HEK293 (cell line): ENCODE data around the gene KANK3.

Experiments
- FEZF1 ChIP-seq: fragments of 450-650 bp; formaldehyde crosslinking; IDR thresholded peaks from 2 replicates; pipeline ENCODE4 v1.5.1; 2016; ENCODE audit warnings: missing biosample characterization, missing genetic modification characterization
- IKZF3 ChIP-seq: fragments of 450-650 bp; IDR thresholded peaks from 2 replicates; pipeline ENCODE4 v1.5.0; 2018; ENCODE audit warnings: missing biosample characterization, mild to moderate bottlenecking, missing genetic modification characterization, moderate library complexity
- MEIS1 ChIP-seq: sonication (generic); formaldehyde crosslinking; IDR thresholded peaks from 2 replicates; pipeline ENCODE4 v1.8.1; 2022; ENCODE audit warnings: missing genetic modification reagents, mild to moderate bottlenecking, borderline replicate concordance
- SALL2 ChIP-seq: fragments of 450-650 bp; formaldehyde crosslinking; IDR thresholded peaks from 2 replicates; pipeline ENCODE4 v1.5.0; 2017; ENCODE audit warnings: missing biosample characterization, mild to moderate bottlenecking, missing genetic modification characterization, borderline replicate concordance
- ZBTB20 ChIP-seq: fragments of 450-650 bp; formaldehyde crosslinking; IDR thresholded peaks from 2 replicates; pipeline ENCODE4 v1.5.1; 2016; ENCODE audit warnings: missing biosample characterization, missing genetic modification characterization
- ZEB2 ChIP-seq: fragments of 450-650 bp; formaldehyde crosslinking; IDR thresholded peaks from 2 replicates; pipeline ENCODE4 v1.5.1; 2016; ENCODE audit warnings: missing biosample characterization, missing genetic modification characterization
- ZFP69B ChIP-seq: fragments of 450-650 bp; formaldehyde crosslinking; IDR thresholded peaks from 2 replicates; pipeline ENCODE4 v1.5.1; 2016; ENCODE audit warnings: missing biosample characterization, missing genetic modification characterization
- ZNF114 ChIP-seq: fragments of 450-650 bp; formaldehyde crosslinking; IDR thresholded peaks from 2 replicates; pipeline ENCODE4 v1.5.0; 2017; ENCODE audit warnings: missing biosample characterization, missing genetic modification characterization
- ZNF157 ChIP-seq: fragments of 450-650 bp; formaldehyde crosslinking; IDR thresholded peaks from 2 replicates; pipeline ENCODE4 v1.5.1; 2016; ENCODE audit warnings: missing biosample characterization, missing genetic modification characterization
- ZNF211 ChIP-seq: fragments of 450-650 bp; formaldehyde crosslinking; IDR thresholded peaks from 2 replicates; pipeline ENCODE4 v1.5.1; 2016; ENCODE audit warnings: low read depth, missing biosample characterization, missing genetic modification characterization
- ZNF223 ChIP-seq: fragments of 450-650 bp; formaldehyde crosslinking; IDR thresholded peaks from 2 replicates; pipeline ENCODE4 v1.5.1; 2016; ENCODE audit warnings: missing biosample characterization, missing genetic modification characterization
- ZNF335 ChIP-seq: fragments of 450-650 bp; formaldehyde crosslinking; conservative IDR thresholded peaks from 2 replicates; pipeline ENCODE4 v1.5.1; 2016; ENCODE audit warnings: missing biosample characterization, missing genetic modification characterization
- ZNF350 ChIP-seq: fragments of 450-650 bp; formaldehyde crosslinking; IDR thresholded peaks from 2 replicates; pipeline ENCODE4 v1.5.0; 2017; ENCODE audit warnings: missing biosample characterization, mild to moderate bottlenecking, missing genetic modification characterization
- ZNF416 ChIP-seq: fragments of 450-650 bp; formaldehyde crosslinking; IDR thresholded peaks from 2 replicates; pipeline ENCODE4 v1.5.1; 2016; ENCODE audit warnings: missing biosample characterization, missing genetic modification characterization
- ZNF530 ChIP-seq: fragments of 450-650 bp; formaldehyde crosslinking; IDR thresholded peaks from 2 replicates; pipeline ENCODE4 v1.5.1; 2016; ENCODE audit warnings: low read depth, missing biosample characterization, missing genetic modification characterization
- ZNF623 ChIP-seq: fragments of 450-650 bp; formaldehyde crosslinking; IDR thresholded peaks from 2 replicates; pipeline ENCODE4 v1.5.1; 2016; ENCODE audit warnings: missing biosample characterization, missing genetic modification characterization
- ZNF658 ChIP-seq: fragments of 450-650 bp; formaldehyde crosslinking; IDR thresholded peaks from 2 replicates; pipeline ENCODE4; 2016; ENCODE audit warnings: missing biosample characterization, missing genetic modification characterization
- ZNF664 ChIP-seq: fragments of 450-650 bp; formaldehyde crosslinking; IDR thresholded peaks from 2 replicates; pipeline ENCODE4 v1.5.1; 2016; ENCODE audit warnings: missing biosample characterization, missing genetic modification characterization
- ZNF791 ChIP-seq: fragments of 450-650 bp; formaldehyde crosslinking; IDR thresholded peaks from 2 replicates; pipeline ENCODE4 v1.5.1; 2016; ENCODE audit warnings: missing biosample characterization, missing genetic modification characterization
- ZSCAN16 ChIP-seq: fragments of 450-650 bp; formaldehyde crosslinking; IDR thresholded peaks from 2 replicates; pipeline ENCODE4 v1.5.1; 2016; ENCODE audit warnings: missing biosample characterization, missing genetic modification characterization
- ZXDB ChIP-seq: fragments of 450-650 bp; formaldehyde crosslinking; IDR thresholded peaks from 2 replicates; pipeline ENCODE4 v1.5.1; 2016; ENCODE audit warnings: missing biosample characterization, missing genetic modification characterization
- TF ChIP-seq, protein P1 (sequence below): fragments of 450-650 bp; formaldehyde crosslinking; IDR thresholded peaks from 2 replicates; pipeline ENCODE4 v1.5.1; 2016; ENCODE audit warnings: missing biosample characterization, missing genetic modification characterization, borderline replicate concordance
- TF ChIP-seq, protein P2 (sequence below): fragments of 450-650 bp; formaldehyde crosslinking; IDR thresholded peaks from 2 replicates; pipeline ENCODE4 v1.5.1; 2016; ENCODE audit warnings: missing biosample characterization, missing genetic modification characterization
- TF ChIP-seq, protein P3 (sequence below): fragments of 450-650 bp; formaldehyde crosslinking; optimal IDR thresholded peaks from 2 replicates; pipeline ENCODE3; 2016; ENCODE audit warnings: missing biosample characterization, mild to moderate bottlenecking, missing genetic modification characterization
- TF ChIP-seq, protein P4 (sequence below): fragments of 450-650 bp; formaldehyde crosslinking; IDR thresholded peaks from 2 replicates; pipeline ENCODE4 v1.5.1; 2016; ENCODE audit warnings: missing biosample characterization, missing genetic modification characterization
- TF ChIP-seq, protein P5 (sequence below): fragments of 450-650 bp; formaldehyde crosslinking; IDR thresholded peaks from 2 replicates; pipeline ENCODE4 v1.5.1; 2016; ENCODE audit warnings: missing biosample characterization, missing genetic modification characterization
- TF ChIP-seq, protein P6 (sequence below): fragments of 450-650 bp; formaldehyde crosslinking; IDR thresholded peaks from 2 replicates; pipeline ENCODE4 v1.5.1; 2016; ENCODE audit warnings: missing biosample characterization, missing genetic modification characterization

Gene KANK3

DNA sequence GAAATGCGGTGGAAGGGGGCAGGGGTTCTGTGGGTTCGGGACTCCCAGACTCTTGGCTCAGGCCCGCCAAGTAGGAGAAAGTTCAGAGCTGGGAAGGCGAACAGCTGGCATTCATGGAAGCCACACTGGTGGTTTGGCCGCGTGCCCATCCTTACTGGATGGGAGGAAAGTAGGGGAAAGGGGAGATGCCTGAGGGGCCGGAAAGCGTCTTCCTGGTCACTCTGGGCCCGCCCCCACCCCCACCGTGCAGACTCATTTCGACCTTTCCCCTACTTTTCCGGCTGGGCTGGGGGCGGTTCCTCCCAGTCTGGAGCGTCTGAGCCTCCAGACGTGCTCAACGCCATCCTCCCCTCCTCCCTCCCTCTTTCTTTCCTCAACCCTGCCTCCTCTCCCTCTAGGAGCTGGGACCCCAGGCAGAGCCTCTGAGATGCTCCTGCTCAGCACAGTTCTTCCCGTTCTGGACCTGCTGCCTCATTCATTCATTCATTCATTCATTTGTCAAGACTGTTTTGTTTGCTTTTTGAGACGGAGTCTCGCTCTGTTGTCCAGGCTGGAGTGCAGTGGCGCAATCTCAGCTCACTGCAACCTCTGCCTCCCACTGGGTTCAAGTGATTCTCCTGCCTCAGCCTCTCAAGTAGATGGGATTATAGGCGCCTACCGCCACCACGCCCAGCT lies 24.4 kb upstream of the KANK3 start (continued):
- TF ChIP-seq, protein P1, sequence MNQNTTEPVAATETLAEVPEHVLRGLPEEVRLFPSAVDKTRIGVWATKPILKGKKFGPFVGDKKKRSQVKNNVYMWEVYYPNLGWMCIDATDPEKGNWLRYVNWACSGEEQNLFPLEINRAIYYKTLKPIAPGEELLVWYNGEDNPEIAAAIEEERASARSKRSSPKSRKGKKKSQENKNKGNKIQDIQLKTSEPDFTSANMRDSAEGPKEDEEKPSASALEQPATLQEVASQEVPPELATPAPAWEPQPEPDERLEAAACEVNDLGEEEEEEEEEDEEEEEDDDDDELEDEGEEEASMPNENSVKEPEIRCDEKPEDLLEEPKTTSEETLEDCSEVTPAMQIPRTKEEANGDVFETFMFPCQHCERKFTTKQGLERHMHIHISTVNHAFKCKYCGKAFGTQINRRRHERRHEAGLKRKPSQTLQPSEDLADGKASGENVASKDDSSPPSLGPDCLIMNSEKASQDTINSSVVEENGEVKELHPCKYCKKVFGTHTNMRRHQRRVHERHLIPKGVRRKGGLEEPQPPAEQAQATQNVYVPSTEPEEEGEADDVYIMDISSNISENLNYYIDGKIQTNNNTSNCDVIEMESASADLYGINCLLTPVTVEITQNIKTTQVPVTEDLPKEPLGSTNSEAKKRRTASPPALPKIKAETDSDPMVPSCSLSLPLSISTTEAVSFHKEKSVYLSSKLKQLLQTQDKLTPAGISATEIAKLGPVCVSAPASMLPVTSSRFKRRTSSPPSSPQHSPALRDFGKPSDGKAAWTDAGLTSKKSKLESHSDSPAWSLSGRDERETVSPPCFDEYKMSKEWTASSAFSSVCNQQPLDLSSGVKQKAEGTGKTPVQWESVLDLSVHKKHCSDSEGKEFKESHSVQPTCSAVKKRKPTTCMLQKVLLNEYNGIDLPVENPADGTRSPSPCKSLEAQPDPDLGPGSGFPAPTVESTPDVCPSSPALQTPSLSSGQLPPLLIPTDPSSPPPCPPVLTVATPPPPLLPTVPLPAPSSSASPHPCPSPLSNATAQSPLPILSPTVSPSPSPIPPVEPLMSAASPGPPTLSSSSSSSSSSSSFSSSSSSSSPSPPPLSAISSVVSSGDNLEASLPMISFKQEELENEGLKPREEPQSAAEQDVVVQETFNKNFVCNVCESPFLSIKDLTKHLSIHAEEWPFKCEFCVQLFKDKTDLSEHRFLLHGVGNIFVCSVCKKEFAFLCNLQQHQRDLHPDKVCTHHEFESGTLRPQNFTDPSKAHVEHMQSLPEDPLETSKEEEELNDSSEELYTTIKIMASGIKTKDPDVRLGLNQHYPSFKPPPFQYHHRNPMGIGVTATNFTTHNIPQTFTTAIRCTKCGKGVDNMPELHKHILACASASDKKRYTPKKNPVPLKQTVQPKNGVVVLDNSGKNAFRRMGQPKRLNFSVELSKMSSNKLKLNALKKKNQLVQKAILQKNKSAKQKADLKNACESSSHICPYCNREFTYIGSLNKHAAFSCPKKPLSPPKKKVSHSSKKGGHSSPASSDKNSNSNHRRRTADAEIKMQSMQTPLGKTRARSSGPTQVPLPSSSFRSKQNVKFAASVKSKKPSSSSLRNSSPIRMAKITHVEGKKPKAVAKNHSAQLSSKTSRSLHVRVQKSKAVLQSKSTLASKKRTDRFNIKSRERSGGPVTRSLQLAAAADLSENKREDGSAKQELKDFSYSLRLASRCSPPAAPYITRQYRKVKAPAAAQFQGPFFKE (tag by site-specific recombination): no peak
- TF ChIP-seq ZNF114 (tag by site-specific recombination) (no peak), MEIS1 (CRISPR knock-in tag) (no peak), ZSCAN16 (tag by site-specific recombination) (peak; percentile 44; the same call in 1 of the 2 replicates), ZNF416 (tag by site-specific recombination) (no peak), ZBTB20 (no peak), ZNF664 (no peak), IKZF3 (tag by site-specific recombination) (peak; percentile 75), ZNF211 (tag by site-specific recombination) (no peak), ZNF350 (no peak), ZNF530 (tag by site-specific recombination) (no peak), SALL2 (tag by site-specific recombination) (no peak), ZXDB (tag by site-specific recombination) (peak; percentile 75; the same call in 1 of the 2 replicates), ZNF791 (tag by site-specific recombination) (no peak), ZNF335 (tag by site-specific recombination) (peak; percentile 78), ZNF658 (tag by site-specific recombination) (0 out of 2 replicates have a peak, but pooled peaks have one; percentile 32), ZEB2 (tag by site-specific recombination) (peak; percentile 76; the same call in 1 of the 2 replicates), FEZF1 (no peak), ZNF223 (tag by site-specific recombination) (no peak), ZNF623 (no peak; the same call in 1 of the 2 replicates), ZFP69B (no peak), ZNF157 (no peak)
- TF ChIP-seq, protein P2, sequence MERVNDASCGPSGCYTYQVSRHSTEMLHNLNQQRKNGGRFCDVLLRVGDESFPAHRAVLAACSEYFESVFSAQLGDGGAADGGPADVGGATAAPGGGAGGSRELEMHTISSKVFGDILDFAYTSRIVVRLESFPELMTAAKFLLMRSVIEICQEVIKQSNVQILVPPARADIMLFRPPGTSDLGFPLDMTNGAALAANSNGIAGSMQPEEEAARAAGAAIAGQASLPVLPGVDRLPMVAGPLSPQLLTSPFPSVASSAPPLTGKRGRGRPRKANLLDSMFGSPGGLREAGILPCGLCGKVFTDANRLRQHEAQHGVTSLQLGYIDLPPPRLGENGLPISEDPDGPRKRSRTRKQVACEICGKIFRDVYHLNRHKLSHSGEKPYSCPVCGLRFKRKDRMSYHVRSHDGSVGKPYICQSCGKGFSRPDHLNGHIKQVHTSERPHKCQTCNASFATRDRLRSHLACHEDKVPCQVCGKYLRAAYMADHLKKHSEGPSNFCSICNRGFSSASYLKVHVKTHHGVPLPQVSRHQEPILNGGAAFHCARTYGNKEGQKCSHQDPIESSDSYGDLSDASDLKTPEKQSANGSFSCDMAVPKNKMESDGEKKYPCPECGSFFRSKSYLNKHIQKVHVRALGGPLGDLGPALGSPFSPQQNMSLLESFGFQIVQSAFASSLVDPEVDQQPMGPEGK (tag by site-specific recombination): peak; percentile 91
- TF ChIP-seq, protein P3, sequence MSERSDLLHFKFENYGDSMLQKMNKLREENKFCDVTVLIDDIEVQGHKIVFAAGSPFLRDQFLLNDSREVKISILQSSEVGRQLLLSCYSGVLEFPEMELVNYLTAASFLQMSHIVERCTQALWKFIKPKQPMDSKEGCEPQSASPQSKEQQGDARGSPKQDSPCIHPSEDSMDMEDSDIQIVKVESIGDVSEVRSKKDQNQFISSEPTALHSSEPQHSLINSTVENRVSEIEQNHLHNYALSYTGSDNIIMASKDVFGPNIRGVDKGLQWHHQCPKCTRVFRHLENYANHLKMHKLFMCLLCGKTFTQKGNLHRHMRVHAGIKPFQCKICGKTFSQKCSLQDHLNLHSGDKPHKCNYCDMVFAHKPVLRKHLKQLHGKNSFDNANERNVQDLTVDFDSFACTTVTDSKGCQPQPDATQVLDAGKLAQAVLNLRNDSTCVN: peak; percentile 23
- TF ChIP-seq, protein P4, sequence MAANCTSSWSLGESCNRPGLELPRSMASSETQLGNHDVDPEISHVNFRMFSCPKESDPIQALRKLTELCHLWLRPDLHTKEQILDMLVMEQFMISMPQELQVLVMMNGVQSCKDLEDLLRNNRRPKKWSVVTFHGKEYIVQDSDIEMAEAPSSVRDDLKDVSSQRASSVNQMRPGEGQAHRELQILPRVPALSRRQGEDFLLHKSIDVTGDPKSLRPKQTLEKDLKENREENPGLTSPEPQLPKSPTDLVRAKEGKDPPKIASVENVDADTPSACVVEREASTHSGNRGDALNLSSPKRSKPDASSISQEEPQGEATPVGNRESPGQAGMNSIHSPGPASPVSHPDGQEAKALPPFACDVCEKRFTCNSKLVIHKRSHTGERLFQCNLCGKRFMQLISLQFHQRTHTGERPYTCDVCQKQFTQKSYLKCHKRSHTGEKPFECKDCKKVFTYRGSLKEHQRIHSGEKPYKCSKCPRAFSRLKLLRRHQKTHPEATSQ: no peak
- TF ChIP-seq, protein P5, sequence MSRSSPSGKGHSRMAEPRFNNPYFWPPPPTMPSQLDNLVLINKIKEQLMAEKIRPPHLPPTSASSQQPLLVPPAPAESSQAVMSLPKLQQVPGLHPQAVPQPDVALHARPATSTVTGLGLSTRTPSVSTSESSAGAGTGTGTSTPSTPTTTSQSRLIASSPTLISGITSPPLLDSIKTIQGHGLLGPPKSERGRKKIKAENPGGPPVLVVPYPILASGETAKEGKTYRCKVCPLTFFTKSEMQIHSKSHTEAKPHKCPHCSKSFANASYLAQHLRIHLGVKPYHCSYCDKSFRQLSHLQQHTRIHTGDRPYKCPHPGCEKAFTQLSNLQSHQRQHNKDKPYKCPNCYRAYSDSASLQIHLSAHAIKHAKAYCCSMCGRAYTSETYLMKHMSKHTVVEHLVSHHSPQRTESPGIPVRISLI (tag by site-specific recombination): no peak
- TF ChIP-seq, protein P6, sequence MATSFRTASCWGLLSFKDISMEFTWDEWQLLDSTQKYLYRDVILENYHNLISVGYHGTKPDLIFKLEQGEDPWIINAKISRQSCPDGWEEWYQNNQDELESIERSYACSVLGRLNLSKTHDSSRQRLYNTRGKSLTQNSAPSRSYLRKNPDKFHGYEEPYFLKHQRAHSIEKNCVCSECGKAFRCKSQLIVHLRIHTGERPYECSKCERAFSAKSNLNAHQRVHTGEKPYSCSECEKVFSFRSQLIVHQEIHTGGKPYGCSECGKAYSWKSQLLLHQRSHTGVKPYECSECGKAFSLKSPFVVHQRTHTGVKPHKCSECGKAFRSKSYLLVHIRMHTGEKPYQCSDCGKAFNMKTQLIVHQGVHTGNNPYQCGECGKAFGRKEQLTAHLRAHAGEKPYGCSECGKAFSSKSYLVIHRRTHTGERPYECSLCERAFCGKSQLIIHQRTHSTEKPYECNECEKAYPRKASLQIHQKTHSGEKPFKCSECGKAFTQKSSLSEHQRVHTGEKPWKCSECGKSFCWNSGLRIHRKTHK (tag by site-specific recombination): no peak
